SK-N-SH treated with all-trans-retinoic acid at 6 μM for 48 hours (cell line): Measurements from ENCODE around the gene CNPPD1.

Experiments
- ATAC-seq: fragments of 200-7000 bp; cut with Tn5 transposase; 3 replicates; pipeline ENCODE4 v1.9.1; 2020; ENCODE audit warnings: mild to moderate bottlenecking, moderate library complexity
- ARNTL ChIP-seq: fragments of 450-650 bp; formaldehyde crosslinking; IDR thresholded peaks from 2 replicates; pipeline ENCODE4 v1.5.0; 2020; ENCODE audit warnings: low read depth, mild to moderate bottlenecking, moderate library complexity, borderline replicate concordance
- CSDC2 ChIP-seq: fragments of 250-450 bp; sonication (Bioruptor Pico); IDR thresholded peaks from 2 replicates; pipeline ENCODE4 v1.5.0; 2020; ENCODE audit warnings: mild to moderate bottlenecking, moderate library complexity
- ESRRG ChIP-seq: fragments of 250-450 bp; sonication (Bioruptor Pico); IDR thresholded peaks from 2 replicates; pipeline ENCODE4 v1.6.1; 2021; ENCODE audit warnings: mild to moderate bottlenecking
- GLIS3 ChIP-seq: fragments of 250-450 bp; sonication (Bioruptor Pico); IDR thresholded peaks from 2 replicates; pipeline ENCODE4 v1.5.0; 2020; ENCODE audit warnings: mild to moderate bottlenecking, moderate library complexity
- ISL1 ChIP-seq: fragments of 250-450 bp; sonication (Bioruptor Pico); IDR thresholded peaks from 2 replicates; pipeline ENCODE4 v2.1.2; 2022; ENCODE audit warnings: mild to moderate bottlenecking, moderate library complexity
- OSR1 ChIP-seq: fragments of 250-450 bp; sonication (Bioruptor Pico); IDR thresholded peaks from 2 replicates; pipeline ENCODE4 v1.8.0; 2022; ENCODE audit warnings: moderate library complexity, mild to moderate bottlenecking, inconsistent platforms
- PPARA ChIP-seq: fragments of 250-450 bp; sonication (Bioruptor Pico); IDR thresholded peaks from 2 replicates; pipeline ENCODE4 v1.5.0; 2020; ENCODE audit warnings: mild to moderate bottlenecking, borderline replicate concordance
- RARB ChIP-seq: fragments of 250-450 bp; sonication (Bioruptor Pico); IDR thresholded peaks from 2 replicates; pipeline ENCODE4 v1.8.0; 2021; ENCODE audit warnings: mild to moderate bottlenecking, moderate library complexity
- TCF4 ChIP-seq: fragments of 250-450 bp; sonication (Bioruptor Pico); IDR thresholded peaks from 2 replicates; pipeline ENCODE4 v1.8.0; 2021; ENCODE audit warnings: mild to moderate bottlenecking, moderate library complexity, borderline replicate concordance
- TOX ChIP-seq: fragments of 250-450 bp; sonication (Bioruptor Pico); IDR thresholded peaks from 2 replicates; pipeline ENCODE4 v1.8.0; 2021; ENCODE audit warnings: mild to moderate bottlenecking, moderate library complexity, borderline replicate concordance
- ZC3H10 ChIP-seq: fragments of 250-450 bp; sonication (Bioruptor Pico); IDR thresholded peaks from 2 replicates; pipeline ENCODE4 v1.5.1; 2021; ENCODE audit warnings: mild to moderate bottlenecking, moderate library complexity
- ZFP3 ChIP-seq: fragments of 250-450 bp; sonication (Bioruptor Pico); IDR thresholded peaks from 2 replicates; pipeline ENCODE4 v1.5.0; 2020; ENCODE audit warnings: mild to moderate bottlenecking, moderate library complexity
- ZFP30 ChIP-seq: fragments of 450-650 bp; formaldehyde crosslinking; IDR thresholded peaks from 2 replicates; pipeline ENCODE4 v1.5.0; 2022; ENCODE audit warnings: mild to moderate bottlenecking, moderate library complexity
- ZNF565 ChIP-seq: fragments of 450-650 bp; formaldehyde crosslinking; conservative IDR thresholded peaks from 2 replicates; pipeline ENCODE4 v1.5.0; 2020; ENCODE audit warnings: low read depth, mild to moderate bottlenecking, moderate library complexity
- ZNF70 ChIP-seq: fragments of 450-650 bp; formaldehyde crosslinking; IDR thresholded peaks from 2 replicates; pipeline ENCODE4 v1.5.0; 2020; ENCODE audit warnings: mild to moderate bottlenecking, moderate library complexity
- ZNF8 ChIP-seq: fragments of 450-650 bp; formaldehyde crosslinking; IDR thresholded peaks from 2 replicates; pipeline ENCODE4 v1.5.0; 2020; ENCODE audit warnings: mild to moderate bottlenecking, moderate library complexity
- TF ChIP-seq, protein P1 (sequence below): fragments of 250-450 bp; sonication (Bioruptor Pico); IDR thresholded peaks from 2 replicates; pipeline ENCODE4 v1.8.0; 2020; ENCODE audit warnings: mild to moderate bottlenecking, moderate library complexity, borderline replicate concordance
- TF ChIP-seq, protein P2 (sequence below): fragments of 250-450 bp; sonication (Bioruptor Pico); IDR thresholded peaks from 2 replicates; pipeline ENCODE4 v1.8.0; 2021; ENCODE audit warnings: low read depth, mild to moderate bottlenecking, moderate library complexity, borderline replicate concordance
- TF ChIP-seq, protein P3 (sequence below): fragments of 250-450 bp; sonication (Bioruptor Pico); IDR thresholded peaks from 2 replicates; pipeline ENCODE4 v1.5.1; 2020; ENCODE audit warnings: low read depth, mild to moderate bottlenecking, moderate library complexity
- TF ChIP-seq, protein P4 (sequence below): fragments of 250-450 bp; sonication (Bioruptor Pico); IDR thresholded peaks from 2 replicates; pipeline ENCODE4 v1.5.1; 2021; ENCODE audit warnings: mild to moderate bottlenecking, moderate library complexity

CNPPD1 gene

DNA sequence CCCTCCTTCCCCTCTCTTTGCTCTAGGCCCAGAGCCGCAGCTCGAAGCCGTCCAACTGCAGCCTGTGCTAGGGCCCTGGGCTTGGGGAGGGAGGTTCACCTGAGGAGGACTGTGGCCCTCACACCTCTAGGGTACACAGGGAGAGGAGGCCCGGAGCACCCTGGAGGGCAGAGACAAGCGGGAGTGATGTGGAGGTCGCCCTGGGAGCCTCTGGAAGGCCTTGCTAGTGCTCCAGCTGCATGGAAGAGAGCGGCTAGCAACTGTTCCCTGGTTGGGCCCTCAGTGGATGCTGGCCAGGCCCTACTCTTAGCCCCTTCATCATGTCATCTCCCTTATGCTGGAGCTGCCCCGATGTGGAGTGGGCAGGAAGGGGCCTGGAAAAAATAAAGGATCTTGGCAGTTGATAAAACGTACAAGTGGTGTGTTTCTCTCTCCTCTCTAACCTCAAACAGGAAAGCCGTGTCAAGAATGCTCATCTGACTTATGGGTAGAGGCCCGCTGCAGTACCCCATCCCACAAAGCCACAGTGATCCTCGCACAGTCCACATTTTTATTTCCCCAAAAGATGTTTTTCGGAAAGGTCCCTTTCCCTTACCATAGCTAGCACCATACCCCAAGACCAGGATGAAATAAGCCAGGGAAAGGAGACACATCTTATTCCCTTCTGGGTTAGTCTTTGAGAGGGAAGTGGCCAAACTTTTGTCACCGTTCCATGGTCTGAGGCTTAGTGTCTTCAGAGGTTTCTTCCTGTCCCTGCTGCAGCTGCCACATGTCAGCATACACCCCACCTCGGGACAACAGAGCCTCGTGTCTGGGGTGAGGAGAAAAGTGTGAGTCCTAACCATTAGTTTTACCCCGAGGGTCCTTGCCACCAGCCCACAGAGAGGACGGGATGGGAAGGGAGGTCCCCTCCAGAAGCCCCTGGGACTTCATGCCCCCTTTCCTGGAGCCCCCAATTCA, 32.8 kb upstream of the CNPPD1 start:
- no peak for ATAC-seq
- TF ChIP-seq, protein P1, sequence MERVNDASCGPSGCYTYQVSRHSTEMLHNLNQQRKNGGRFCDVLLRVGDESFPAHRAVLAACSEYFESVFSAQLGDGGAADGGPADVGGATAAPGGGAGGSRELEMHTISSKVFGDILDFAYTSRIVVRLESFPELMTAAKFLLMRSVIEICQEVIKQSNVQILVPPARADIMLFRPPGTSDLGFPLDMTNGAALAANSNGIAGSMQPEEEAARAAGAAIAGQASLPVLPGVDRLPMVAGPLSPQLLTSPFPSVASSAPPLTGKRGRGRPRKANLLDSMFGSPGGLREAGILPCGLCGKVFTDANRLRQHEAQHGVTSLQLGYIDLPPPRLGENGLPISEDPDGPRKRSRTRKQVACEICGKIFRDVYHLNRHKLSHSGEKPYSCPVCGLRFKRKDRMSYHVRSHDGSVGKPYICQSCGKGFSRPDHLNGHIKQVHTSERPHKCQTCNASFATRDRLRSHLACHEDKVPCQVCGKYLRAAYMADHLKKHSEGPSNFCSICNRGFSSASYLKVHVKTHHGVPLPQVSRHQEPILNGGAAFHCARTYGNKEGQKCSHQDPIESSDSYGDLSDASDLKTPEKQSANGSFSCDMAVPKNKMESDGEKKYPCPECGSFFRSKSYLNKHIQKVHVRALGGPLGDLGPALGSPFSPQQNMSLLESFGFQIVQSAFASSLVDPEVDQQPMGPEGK (CRISPR knock-in tag) = no peak
- TF ChIP-seq ZNF8 (no peak), GLIS3 (no peak), ARNTL (CRISPR knock-in tag) (no peak), TOX (CRISPR knock-in tag) (no peak), TCF4 (no peak), ESRRG (CRISPR knock-in tag) (no peak), ZC3H10 (CRISPR knock-in tag) (no peak)
- TF ChIP-seq, protein P2, sequence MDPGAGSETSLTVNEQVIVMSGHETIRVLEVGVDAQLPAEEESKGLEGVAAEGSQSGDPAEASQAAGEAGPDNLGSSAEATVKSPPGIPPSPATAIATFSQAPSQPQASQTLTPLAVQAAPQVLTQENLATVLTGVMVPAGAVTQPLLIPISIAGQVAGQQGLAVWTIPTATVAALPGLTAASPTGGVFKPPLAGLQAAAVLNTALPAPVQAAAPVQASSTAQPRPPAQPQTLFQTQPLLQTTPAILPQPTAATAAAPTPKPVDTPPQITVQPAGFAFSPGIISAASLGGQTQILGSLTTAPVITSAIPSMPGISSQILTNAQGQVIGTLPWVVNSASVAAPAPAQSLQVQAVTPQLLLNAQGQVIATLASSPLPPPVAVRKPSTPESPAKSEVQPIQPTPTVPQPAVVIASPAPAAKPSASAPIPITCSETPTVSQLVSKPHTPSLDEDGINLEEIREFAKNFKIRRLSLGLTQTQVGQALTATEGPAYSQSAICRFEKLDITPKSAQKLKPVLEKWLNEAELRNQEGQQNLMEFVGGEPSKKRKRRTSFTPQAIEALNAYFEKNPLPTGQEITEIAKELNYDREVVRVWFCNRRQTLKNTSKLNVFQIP (CRISPR knock-in tag) = no peak

DNA sequence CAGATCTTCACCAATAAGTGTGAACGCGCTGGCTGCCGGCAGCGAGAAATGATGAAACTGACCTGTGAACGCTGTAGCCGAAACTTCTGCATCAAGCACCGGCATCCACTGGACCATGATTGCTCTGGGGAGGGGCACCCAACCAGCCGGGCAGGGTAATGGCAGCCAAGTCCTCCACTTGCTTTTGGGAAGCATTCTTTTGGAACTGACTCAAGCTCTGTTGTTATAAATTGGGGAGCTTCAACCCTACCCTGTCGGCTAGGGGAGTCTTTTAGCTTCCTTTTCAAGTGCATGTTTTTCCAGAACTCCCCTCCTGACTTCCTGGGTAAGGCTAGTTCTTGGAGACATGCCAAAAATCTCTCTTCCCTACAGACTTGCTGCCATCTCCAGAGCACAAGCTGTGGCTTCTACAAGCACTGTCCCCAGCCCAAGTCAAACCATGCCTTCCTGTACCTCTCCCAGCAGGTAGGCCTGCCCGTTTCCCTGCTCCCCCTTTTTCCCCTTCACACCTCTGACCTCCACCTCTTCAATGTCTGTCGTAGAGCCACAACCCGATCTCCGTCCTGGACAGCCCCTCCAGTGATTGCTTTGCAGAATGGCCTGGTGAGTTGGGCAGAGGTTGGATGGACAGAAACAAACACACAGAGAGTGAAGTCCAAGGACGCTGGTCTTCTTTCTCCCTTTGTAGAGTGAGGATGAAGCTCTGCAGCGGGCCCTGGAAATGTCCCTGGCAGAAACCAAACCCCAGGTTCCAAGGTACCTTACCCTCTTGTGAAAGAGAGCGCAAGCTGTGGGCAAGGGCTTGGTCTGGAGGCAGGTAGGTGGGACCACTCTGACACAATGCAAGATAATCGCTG, 31.4 kb upstream of the CNPPD1 start:
- no peak for ATAC-seq
- no peak for TF ChIP-seq ZFP30 (CRISPR knock-in tag)
- no peak for TF ChIP-seq ESRRG (CRISPR knock-in tag)
- TF ChIP-seq ISL1 (CRISPR knock-in tag) = no peak
- no peak for TF ChIP-seq GLIS3
- TF ChIP-seq ARNTL (CRISPR knock-in tag) = no peak
- TF ChIP-seq RARB (CRISPR knock-in tag) = no peak
- TF ChIP-seq, protein P3, sequence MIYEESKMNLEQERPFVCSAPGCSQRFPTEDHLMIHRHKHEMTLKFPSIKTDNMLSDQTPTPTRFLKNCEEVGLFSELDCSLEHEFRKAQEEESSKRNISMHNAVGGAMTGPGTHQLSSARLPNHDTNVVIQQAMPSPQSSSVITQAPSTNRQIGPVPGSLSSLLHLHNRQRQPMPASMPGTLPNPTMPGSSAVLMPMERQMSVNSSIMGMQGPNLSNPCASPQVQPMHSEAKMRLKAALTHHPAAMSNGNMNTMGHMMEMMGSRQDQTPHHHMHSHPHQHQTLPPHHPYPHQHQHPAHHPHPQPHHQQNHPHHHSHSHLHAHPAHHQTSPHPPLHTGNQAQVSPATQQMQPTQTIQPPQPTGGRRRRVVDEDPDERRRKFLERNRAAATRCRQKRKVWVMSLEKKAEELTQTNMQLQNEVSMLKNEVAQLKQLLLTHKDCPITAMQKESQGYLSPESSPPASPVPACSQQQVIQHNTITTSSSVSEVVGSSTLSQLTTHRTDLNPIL = no peak
- TF ChIP-seq PPARA (CRISPR knock-in tag) = no peak
- no peak for TF ChIP-seq TCF4

DNA sequence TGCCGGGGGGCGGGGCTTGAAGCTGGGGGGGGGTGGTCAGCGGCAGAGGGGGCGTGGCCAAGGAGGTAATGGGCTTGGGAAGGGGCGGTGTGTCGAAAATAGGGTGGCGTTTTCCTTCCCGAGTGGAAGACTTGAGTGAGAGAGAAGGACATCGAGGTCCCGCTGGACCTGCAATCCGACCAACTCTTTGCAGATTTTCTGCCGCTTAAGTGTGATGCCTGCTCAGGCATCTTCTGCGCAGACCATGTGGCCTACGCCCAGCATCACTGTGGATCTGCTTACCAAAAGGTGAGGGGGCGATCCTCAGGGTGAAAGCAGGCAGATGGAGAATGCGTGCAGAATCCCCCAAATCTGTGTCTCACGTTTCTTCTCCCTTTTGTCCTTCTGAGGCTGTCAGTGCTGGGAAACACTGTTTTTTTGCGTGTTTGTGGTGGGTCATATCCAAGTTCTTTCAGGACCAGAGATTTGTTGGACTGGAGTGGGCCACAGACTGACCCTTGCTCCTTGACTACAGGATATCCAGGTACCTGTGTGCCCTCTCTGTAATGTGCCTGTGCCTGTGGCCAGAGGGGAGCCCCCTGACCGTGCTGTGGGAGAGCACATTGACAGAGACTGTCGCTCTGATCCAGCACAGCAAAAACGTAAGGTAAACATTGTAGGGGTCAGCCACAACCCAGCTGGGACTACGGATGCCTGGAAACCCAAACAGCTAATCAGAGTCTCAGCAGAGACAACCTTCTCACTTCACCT, 30.6 kb upstream of the CNPPD1 start:
- TF ChIP-seq GLIS3 (no peak), CSDC2 (no peak)
- ATAC-seq = peak; percentile 44

DNA sequence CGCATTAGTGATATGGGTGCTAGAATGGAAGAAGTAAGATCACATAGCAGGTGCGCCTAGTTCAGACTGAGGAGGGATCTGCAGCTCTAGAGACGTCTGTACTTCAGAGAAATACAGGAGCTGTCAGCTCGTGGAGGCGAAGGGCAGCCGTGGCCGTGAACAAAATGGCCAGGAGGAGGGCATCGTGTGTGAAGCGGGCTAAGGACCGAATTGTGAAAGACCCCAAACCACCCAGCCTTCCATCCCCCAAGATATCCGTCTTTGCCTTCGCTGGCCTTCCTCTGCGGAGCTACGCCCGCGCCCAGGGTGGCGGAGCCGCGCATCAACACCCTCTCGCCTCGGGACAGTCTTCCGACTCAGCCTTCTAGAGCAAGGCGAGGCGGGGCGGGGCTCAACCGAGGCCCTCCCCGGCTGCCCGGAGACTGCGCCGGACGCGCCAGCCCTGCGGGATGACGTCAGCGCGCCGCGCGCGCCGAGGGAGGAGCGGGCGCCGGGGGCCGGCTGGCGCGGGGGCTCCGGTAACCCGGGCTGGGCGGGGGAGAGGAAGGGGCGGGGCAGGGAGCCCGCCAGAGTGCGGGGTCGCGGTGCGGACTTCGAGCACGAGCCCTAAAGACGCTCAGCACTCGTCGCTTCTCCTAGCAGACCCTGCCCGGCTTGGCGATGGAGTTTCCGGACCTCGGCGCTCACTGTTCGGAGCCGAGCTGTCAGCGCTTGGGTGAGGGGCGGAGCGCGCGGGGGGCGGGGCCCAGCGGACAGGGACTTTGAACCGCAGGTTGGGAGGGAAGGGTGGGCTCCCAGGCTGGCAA, 29.8 kb upstream of the CNPPD1 start, which contains the start of gene ZFAND2B:
Gene ZFAND2B (plus strand): TSS at position 455 of the 806 bp plus-strand sequence. CDS start 206 bp downstream, at position 661.
- ATAC-seq = peak; percentile 93
- TF ChIP-seq RARB (CRISPR knock-in tag) (no peak), TCF4 (no peak), ZNF8 (no peak), ZNF565 (no peak), OSR1 (CRISPR knock-in tag) (no peak), GLIS3 (no peak), ZFP3 (CRISPR knock-in tag) (no peak), ZC3H10 (CRISPR knock-in tag) (no peak), ZNF70 (CRISPR knock-in tag) (no peak), PPARA (CRISPR knock-in tag) (no peak), CSDC2 (no peak)
- TF ChIP-seq, protein P2 (CRISPR knock-in tag) = no peak
- TF ChIP-seq, protein P4, sequence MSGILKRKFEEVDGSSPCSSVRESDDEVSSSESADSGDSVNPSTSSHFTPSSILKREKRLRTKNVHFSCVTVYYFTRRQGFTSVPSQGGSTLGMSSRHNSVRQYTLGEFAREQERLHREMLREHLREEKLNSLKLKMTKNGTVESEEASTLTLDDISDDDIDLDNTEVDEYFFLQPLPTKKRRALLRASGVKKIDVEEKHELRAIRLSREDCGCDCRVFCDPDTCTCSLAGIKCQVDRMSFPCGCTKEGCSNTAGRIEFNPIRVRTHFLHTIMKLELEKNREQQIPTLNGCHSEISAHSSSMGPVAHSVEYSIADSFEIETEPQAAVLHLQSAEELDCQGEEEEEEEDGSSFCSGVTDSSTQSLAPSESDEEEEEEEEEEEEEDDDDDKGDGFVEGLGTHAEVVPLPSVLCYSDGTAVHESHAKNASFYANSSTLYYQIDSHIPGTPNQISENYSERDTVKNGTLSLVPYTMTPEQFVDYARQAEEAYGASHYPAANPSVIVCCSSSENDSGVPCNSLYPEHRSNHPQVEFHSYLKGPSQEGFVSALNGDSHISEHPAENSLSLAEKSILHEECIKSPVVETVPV = no peak
- TF ChIP-seq, protein P3 = no peak
